HG03354 (cell line): ENCODE measurements around the gene BMI1.

Experiments
- ATAC-seq: cut with Tn5 transposase; IDR thresholded peaks from one replicate; pipeline ENCODE4 v1.9.1; 2021; ENCODE audit warnings: mild to moderate bottlenecking; ENCODE audit not compliant: unreplicated experiment, poor library complexity, severe bottlenecking

Gene BMI1

DNA sequence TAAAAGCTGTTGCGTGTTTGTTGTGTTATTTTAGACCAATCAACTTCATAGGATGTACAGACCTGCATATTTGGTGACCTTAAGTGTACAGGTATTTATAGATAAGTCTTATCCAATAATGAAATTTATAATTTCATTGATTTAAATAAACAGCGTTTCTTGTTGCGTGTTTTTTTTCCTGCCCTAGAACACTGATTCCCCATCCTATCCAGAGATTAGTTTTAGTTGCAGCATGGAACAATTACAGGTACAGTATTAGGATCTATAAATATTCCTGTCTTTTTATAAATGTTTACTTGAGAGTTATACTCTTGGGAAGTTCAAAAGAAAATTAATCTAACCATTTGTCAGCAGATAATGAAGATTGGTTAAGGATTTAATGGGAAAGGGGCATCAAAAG is 2.1 kb upstream of the BMI1 start:
- no peak for ATAC-seq

DNA sequence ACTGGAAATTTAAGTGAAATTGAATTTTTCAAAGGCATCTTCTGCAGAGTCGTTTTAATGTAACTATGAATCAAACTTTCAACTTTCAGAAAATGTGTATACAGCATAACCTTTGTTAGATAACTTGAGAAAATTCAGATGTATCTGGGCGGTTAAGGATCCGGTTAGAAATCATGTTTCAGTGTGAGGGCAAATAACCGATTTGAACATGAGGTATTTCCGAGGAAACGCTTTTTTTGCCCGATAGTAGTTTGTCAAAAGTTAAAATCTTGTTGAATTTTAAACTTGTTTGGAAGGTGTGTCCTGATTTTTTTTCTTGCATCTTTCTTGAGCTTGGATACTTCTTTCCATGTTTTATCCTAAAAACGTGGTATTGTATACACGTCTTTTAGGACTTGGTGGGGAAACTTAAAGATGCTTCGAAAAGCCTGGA is 1.3 kb upstream of the BMI1 start:
- no peak for ATAC-seq

DNA sequence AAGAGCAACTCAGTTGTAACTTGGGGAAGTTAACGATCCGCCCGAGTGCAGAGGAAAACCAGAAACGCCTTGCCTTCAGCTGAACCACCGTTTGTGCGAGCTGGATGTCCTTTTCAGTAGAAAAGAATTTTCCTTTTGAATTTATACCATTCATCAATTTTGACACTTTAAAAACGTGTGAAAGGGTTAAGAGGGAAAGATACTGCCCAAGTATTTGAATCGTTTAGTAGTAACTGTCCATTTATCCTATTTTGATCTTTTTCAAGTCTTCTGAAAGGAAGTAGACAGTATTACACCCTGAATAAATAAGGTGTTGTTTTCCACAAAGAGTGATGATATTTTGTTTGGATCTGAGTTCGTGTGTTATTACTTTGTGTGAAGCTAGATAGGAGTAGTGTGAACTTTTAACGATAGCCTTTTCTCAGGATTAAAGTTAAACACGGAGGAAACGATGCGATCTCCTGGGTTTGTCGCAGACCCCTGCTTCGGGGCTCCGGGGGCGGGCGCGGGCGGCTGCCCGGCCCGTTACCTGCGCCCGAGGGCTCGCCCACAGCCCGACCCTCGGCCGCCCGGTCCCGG is 830 bp upstream of the BMI1 start:
- no peak for ATAC-seq

DNA sequence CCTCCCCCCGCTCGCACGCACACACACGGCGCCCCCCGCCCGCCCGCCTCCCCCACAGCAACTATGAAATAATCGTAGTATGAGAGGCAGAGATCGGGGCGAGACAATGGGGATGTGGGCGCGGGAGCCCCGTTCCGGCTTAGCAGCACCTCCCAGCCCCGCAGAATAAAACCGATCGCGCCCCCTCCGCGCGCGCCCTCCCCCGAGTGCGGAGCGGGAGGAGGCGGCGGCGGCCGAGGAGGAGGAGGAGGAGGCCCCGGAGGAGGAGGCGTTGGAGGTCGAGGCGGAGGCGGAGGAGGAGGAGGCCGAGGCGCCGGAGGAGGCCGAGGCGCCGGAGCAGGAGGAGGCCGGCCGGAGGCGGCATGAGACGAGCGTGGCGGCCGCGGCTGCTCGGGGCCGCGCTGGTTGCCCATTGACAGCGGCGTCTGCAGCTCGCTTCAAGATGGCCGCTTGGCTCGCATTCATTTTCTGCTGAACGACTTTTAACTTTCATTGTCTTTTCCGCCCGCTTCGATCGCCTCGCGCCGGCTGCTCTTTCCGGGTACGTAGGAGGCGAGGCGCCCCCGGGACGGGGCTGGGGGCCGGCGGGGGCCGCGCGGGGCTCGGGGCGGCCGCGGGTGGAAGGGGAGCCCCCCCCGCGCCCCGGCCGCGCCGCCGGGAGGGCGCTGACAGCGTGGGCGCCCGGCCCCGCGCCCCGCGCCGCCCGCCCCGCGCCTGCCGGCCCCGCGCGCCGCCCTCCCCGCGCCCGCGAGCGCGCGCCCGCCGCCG is 441 bp downstream of the BMI1 start:
- ATAC-seq: peak; percentile 33

DNA sequence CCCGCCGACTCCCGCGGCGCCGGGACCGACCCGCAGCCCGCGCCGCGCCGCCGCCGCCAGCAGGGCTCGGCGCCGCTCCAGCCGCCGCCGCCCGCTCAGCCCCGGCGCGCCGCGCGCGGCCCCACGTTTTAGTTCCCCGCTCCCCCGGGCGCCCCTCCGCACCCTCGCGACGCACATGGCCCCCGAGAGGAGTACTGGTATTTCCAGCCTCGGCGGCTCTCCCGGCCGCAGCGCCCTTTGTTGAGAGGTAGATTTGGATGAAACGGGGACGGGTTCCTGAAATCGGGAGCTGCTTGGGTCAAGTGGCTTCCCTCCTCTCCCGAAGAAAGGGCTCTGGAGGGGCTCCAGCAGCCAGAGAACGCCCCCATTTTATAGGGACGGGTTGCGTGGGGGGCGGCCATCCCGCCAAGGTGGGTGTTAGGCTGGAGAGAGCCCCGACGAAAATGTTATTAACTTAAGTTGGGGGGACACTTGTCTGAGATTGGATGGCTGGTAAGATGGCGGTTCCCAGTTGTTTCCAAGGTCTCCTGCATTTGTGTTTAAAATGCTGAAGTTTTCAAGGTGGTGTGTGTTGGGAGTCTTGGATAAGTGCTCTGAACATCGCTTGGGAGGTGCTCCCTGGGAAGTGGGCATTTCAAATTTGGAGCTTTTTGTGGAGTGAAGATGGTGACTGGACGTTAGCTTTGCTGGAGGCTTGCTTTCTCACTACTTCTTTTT is 1.2 kb downstream of the BMI1 start:
- peak; percentile 8 for ATAC-seq

DNA sequence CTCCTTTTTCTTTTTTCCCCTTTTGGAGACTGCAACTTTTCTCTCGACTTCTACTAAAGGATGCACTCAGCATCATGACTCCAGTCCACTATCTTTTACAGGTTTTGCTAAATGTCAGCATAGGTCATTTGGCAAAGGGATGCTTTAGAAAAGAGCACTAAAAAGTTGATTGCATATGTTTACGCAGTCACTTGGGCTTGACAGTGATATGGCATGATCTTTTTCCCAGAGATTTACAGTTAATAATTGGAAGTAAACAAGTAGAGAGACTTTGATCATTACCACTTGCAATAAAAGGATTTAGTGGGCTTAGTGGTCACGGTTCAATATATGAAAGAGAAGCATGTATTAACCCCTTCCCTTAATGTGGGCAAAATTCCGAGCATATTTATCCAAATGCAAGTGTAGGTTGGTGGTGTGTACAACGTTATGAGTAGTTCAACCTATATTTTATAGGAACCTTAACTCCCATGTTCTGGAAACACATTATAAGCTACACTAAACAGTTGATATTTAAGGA is 1.8 kb downstream of the BMI1 start:
- no peak for ATAC-seq

DNA sequence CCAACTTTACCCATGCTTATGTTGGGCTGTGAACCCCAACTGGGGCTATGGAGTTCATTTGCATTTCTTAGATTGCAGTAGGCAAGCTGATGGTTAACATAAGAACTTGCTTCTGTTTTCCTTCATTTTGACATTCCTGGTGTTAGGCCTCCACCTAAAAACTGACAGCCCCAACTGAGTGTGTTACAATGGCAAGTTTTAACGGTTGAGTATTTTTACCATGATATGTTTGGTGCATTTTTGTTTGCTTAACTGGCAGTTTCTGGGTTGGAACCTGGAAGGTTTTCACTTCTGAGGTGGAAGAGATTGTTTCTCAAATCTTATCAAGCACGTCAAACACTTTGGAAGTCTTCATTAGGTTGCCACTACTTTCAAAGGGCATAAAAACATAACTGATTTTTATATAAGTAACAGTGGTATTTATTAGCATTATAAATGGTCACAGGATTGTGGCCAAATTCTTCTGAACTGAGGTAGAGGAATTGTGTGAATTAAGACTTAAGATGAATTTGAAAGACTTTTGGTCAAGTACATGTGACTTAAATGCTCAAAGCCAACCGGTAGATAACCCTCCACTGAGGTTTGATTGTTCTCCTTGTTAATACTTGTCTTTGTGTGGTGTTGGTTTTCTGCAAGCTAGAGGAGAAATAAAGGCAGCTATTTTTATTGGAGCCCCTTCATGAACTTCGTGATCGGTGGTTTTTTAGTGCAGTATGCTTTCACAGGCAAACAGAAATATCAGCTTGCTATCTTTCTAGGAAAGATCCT is 2.8 kb downstream of the BMI1 start:
- ATAC-seq: no peak

DNA sequence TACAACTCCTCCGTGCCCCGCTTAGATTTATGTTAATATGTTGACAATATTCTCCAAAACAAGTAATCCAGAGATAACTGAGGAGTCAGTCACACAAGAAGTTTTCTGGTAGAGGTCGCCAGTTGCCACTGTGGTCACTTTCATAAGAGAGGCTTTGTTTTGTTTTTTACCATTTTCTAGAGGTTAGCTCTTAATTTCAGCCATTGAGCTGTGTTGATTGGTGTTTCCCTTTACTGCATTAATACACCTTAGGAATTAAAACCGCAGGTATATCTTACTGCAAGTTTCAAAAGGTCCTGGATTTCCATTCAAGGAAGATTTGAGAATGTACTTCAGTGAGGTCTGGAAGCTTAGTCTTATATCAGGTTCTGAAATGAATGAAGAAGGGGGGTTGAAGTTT is 3.5 kb downstream of the BMI1 start:
- no peak for ATAC-seq

DNA sequence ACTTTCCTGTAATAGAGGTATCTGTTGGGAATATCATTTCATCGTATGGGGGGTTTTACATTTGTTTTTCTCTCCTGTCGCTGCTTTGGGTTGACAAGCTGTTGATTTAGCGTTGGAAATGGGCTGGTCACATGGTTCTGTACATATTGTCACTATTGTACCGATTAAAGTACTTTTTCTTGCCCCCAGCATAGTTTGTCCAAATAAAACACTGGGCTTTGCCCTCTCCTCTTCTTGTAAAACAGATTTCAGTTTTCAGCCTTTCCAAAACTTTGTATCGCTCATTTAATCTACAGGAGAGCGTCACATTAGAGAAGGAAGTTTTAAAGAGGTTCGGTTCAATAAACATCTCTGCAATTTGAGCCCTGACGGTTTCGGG is 4.0 kb downstream of the BMI1 start:
- no peak for ATAC-seq

DNA sequence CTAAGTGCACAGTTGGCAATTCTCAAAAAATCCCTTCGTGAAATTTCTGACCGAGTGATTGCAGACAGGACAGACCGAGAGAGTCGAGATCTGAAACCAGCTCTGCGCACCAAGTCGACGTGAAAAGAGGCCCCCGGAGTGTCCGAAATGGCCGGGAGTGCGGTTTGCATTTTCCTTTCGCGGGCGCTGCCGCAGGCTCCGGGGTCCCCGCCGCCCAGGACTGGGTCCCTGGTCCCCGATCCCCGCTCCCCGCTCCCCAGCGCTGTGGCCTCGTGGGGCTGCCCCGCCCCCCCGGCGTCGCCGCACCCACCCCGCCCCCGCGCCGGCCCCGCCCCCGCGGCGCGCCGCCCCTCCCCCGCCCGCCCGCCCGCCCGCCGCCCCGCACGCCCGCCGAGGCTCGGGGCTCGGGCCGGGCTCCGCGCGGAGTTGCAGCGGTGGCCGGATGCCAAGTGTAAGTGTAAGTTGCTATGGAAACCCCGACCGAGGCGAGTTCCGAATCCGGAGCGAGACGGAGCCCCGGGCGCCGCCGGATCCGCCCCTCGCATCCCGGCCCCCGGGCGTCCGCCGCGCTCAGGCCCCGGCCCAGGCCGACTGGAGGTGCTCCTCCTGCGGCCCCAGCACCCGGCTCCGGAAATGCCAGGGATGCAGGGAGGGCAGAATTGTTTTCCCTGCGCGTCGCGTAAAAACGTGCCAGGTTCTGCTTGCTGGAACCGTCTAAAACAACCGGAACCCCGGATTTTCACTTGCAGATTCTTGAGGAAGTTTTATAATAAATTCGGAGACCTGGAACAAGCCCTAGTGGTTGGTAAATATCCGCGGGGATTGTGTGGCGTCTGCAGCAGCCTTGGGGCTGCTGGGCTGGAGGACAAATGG is 4.6 kb downstream of the BMI1 start:
- ATAC-seq: peak; percentile 60

DNA sequence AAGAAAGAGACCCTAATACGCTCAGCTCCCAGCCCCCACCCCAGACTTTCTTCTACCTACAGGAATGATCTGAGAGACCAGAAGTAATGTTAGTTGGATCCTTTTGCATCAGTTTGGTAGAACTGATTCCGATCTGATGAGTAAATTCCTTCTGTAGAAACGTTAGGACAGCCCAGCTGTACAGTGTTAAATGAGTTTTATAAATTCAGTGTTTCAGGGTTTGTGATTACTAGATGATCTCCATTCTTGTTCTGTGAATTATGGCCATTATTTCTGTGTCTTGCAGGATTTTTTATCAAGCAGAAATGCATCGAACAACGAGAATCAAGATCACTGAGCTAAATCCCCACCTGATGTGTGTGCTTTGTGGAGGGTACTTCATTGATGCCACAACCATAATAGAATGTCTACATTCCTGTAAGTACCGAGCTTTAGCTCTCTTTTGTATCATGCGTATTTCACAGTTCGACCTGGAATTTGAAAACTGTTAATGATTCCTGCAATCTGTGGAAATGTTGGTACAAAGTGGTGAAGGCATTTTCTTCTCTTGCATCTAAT is 5.3 kb downstream of the BMI1 start:
- no peak for ATAC-seq

DNA sequence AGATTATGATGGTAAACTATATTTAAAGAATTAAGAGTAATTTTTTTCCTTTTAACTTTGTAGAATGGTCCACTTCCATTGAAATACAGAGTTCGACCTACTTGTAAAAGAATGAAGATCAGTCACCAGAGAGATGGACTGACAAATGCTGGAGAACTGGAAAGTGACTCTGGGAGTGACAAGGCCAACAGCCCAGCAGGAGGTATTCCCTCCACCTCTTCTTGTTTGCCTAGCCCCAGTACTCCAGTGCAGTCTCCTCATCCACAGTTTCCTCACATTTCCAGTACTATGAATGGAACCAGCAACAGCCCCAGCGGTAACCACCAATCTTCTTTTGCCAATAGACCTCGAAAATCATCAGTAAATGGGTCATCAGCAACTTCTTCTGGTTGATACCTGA is 8.3 kb downstream of the BMI1 start:
- ATAC-seq: no peak

DNA sequence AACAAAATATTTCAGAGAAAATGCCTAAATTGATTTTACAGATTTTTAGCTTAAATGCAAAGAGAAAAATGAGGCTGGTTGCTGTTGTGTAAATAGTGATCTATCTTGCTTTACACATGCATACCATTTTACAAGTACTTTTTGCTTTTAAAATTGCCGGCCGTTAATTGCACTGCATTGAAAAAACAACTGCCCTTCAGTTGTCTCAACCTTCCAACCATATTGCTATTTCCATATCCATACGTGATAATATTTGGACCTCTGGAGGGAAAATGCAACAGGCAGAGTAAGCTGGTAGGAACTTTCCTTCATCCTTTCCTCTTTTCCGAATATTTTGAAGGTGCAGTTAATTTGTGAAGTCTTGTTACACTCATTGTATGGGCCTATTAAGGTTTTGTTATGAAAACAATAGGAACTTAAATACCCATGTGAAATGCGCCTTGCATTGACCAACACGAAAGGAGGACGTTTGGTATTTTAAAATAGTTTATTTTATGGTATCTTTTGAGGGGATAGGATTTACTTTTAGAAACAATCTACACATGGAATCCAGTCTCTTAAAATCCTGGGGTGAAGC is 11.3 kb downstream of the BMI1 start:
- no peak for ATAC-seq

DNA sequence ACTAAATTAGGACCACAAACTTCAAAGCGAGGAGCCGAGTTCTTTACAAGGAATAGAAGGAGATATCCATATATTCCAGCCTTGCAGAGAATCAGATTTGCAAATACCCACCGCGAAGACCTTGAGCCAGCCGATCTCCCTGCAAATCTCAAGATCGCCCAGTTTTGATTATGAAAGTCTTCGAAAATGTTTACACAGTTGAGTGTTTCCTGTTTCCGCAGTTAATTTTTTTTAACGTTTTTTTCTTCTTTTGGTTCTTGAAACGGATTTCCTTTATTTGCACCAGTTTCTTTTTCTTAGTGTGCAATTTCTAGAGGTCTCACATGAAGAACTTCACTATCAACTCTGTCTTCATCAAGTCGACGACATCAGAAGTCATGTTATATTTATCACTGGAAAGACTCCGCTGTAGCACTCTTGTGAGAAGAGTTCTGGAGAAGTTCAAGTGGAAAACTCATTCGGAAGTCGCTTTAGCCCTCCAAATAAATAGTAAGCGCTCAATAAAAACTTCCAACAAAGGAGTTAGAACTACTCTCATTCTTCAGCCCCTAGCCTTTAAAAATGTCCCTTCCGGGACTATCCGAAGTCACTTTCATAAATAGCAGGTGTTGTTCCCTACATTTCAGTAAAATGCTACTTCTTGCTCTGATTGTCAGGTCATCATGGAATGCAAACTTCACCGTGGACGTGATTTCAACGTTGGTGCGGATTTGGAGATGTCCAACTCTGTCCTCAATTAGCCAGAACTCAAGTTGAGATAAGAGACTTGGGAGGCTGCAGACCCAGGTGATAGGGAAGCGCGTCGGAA is 12.5 kb downstream of the BMI1 start:
- ATAC-seq: no peak

DNA sequence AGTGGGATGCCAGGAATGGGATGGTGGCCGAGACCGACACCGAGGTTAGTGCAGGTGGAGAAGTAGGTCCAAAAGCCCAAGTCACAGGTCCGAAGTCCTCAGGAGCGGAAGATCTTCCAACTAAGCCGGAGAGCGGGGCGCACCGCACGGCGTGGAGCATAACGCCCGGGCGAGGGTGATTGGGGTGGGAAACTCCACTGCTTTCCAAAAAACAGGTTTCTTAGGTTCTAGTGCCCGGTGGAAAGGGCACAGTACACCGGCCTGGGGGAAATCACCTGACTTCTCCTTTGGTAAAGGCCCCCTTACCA is 13.0 kb downstream of the BMI1 start:
- no peak for ATAC-seq

DNA sequence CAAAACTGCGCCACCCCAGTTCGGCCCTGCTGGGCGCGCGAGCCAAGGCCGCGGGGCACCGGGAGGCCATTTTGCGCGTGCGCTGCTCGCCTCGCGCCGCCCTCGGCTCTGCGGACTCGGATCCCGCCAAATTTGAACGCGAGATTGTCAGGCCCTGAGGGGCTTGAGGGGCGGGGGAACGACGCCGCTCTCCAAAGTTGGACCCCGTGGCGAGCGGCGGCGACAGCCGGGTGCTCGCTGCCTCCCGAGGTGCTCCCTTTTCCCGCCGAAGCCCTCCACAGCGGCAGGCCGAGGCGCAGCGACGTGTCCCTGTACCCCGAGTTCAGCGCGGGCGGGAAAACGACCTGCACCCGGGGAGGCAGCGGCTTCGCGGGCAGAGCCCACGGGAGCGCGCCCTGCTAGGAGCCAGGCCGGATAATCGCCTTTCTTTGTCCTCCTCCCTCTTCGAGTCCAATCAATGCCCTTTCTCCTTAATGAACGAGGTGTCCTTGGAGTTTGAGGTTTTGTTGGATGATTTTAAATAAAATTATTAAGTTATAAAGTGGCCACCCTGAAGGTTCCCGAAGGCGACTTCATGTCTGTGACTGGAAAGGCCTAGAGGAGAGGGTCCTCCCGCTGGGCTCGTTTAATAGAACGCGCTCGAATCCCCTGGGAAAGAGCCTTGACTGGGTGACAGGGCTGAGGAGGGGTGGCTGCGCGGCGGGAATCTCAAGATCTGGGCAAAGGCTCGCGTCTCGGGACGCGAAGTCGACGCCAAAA is 13.7 kb downstream of the BMI1 start:
- no peak for ATAC-seq

DNA sequence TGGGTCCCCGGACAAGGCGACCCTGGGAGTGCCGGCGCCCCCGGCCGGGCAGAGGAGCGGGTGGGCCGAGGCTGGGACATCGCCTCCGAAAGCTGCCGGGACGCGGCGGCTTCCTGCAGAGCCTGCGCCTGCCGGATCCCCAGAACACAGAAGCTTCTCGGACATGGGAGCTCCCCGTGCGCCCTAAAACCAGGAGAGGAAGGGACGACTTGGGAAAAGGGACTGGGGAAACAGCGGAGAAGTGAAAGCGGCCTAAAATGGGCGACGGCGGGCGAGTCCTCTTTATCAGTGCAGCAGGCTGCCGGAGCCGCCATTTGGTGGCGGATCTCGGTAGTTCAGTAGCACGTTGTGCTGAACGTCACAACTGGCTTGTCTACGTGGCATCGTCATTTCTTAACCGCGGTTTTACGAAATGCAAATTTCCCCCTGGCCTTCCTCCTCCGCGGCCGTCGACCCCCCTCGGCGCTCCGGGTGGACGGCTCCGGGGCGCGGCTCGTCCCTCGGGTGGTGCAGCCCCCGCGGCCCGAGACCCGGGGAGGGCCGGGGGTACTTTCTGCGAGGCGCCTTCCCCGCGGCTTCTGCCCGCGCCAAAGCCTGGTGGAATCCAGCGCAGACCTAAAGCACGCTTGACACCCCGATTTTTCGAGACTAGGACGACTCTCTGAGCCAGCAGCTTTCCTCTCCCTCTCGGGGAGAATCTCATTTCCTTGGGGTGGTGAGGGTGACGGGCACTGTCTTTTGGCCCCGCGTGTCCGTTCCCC is 14.5 kb downstream of the BMI1 start:
- peak; percentile 67 for ATAC-seq
